GM19467 (cell line): ENCODE results near the gene CDIPT.
"Not testable (repeated sequence)": the region's sequence is repeated elsewhere in the genome, so short reads cannot be mapped to it uniquely, and the experiment has no call there.

Experiments used
- ATAC-seq: cut with Tn5 transposase; IDR thresholded peaks from one replicate; pipeline ENCODE4 v1.9.1; 2021; ENCODE audit warnings: mild to moderate bottlenecking, moderate library complexity; ENCODE audit not compliant: unreplicated experiment

Gene CDIPT, protein sequence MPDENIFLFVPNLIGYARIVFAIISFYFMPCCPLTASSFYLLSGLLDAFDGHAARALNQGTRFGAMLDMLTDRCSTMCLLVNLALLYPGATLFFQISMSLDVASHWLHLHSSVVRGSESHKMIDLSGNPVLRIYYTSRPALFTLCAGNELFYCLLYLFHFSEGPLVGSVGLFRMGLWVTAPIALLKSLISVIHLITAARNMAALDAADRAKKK

DNA sequence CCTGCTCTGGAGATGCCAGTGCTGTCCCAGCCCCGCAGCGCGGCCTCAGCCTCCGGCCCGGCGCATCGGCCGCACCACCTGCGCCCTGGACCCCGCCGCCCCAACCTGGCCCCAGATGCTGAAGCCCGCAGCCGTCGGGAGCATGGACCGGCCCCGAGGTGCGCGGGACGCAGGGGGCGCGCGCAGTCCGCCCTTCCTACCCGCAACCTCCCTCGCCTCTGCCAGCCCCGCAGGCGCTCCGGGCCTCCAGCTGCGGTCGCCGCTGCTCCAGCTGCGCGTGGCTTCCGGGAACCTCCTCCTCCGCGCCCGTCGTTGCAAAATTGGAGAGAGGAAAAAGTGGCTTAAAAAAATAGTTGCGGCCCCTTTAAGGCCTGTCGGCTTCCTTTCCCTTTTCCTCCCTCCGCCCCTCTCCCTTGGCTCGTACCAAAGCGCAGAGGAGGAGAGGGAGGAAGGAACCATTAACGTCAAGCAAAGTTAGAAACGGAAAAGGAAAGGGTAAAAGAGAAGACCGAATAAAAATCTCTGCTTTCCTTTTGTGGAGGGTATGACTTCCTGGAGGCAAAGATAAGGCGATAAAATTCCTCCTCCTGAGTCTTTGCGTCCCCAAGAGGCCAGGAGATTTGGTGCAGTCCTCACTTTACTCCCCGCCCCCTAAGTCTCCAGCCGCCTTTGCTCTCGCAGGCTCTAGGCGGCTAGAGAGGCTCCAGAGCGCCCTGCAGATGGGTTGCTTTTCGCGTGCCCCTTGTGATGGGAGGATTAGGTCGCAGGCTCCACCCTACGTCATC, at the start of gene CDIPT:
Gene CDIPT (minus strand): TSS at position 343 of the 785 bp plus-strand sequence. CDS start 369 bp downstream, outside the sequence.
- peak; percentile 90 for ATAC-seq

DNA sequence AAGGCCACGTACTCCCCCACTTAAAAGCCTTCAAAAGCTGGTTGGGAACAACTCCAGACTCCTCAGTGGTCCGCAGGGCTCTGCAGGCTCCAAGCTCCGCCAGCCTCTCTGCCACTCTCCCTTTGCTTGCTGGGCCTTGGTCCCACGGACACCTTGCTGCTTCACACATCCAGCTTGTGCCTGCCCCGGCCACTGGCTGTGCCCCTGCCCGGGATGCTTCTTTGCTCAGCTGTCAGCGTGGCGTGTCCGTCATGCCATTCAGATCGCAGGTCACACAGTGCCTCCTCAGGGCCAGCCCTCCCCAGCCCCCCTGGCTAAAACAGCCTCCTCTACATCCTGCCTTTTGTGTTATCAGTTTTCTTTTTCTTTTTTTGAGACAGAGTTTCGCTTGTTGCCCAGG, 49.1 kb upstream of the CDIPT start:
- ATAC-seq = no peak

DNA sequence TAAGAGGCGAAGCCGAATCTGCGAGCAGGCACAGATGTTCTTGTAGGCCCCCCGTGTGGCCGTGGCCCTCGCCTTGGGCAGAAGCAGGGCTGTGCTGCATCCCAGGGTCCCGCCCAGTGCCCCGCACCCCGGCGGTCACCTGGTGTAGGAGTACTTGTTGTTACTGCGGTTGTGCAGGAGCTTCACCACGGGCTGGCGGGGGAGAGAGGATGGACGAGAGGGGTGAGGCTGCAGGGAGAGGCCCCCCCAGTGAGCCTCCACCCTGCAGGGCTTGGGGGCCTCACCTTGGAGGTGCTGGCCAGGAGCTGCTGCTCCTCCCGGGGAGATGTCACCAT, 48.6 kb upstream of the CDIPT start:
- no peak for ATAC-seq

DNA sequence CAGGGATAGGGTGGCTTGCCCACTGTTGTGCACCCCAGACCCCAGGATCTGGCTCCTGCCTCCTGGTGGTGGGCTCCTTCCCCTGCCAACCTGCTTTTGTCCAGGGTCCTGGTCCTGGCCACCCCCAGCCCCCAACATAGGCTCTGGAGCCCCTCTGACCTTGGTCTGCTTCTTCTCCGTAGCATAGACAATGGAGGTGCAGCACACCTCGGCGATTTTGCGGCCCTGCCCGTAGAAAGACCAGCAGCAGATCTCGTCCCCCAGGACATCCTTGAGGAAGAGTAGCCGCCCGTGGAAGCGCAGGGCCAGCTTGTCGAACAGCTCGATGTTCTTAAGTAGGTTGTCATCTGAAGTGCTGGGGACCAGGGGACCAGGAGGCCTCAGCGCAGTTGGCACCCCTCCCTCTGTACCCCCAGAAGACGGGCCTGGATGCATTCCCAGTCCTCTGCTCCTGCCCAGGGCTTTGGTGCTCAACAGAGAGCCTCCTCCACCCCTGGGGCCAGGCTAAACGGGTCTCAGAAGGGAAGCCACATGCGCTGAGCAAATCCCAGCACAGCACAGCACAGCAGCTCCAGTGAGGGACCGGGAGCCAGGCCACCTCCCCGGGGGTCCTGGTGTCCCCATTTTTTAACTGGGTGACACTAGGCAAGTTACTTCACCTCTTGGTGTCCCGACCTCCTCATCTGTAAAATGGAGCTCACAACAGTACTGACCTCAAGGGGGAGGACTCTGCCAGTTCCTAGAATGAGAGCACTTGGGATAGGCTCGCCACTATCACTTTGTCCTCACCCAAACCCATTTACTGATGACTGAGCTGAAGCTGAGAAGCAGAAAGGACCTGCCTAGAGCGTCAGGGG, 48.0 kb upstream of the CDIPT start:
- no peak for ATAC-seq

DNA sequence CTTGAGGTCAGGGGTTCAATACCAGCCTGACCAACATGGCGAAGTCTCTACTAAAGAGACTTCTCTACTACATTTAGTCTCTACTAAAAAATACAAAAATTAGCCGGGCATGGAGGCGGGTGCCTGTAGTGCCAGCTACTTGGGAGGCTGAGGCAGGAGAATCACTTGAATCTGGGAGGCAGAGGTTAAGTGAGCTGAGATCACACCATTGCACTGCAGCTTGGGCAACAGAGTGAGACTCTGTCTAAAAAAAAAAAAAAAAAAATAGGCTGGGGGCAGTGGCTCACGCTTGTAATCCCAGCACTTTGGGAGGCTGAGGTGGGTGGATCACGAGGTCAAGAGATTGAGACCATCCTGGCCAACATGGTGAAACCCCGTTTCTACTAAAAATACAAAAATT, 46.8 kb upstream of the CDIPT start:
- ATAC-seq = not testable (repeated sequence)

DNA sequence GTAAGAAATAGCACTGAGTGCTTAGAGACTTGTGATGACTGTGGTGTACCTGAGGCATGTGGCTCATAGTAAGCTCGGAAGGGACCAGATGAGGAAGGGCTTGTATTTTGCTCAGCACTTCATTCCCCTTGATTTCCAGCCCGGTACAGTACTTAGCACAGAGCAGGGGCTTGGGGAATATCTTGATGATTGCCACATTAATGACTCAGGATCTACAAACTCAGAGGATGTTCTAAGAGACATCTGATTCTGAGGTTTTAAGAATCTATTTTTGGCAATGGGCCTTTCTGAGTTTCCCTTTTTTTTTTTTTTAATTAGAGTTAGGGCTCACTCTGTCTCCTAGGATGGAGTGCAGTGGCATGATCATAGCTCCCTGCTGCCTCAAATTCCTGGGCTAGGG, 46.4 kb upstream of the CDIPT start:
- ATAC-seq = no peak

DNA sequence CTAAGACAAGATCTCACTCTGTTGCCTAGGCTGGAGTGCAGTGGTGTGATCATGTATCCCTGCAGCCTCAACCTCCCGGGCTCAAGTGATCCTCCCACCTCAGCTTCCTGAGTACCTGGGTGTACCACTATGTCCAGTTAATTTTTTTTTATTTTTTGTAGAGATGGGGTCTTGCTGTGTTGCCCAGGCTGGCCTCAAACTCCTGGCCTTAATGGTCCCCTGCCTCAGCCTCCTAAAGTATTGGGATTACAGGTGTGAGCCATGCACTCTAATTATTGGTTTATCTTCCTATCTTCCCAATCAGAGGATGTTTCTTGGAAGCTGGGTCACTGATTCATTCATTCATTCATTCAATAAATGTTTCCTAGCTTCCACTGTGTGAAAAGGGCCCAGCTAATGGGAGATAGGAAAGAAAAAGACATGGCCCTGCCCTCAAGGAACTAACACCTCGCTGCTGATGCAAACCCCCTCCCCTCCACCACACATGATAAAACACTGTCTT, 45.7 kb upstream of the CDIPT start:
- no peak for ATAC-seq

DNA sequence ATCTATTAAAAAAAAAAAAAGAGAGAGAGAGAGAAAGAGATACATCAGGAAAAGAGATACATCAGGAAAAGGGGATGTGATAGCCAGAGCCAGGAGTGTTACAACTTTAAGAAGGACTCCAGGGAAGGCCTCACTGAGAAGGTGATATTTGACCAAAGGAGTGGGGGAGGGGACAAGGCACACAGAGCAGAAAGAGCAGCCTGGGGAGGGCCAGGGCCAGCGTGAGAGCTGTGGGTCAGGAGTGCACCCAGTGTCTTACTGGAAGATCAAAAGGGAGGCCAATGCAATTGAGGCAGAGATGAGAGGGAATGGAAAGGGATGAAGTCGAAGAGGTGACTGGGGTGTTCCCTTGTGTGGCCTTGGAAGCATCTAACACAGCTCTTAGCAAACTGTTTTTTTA, 44.9 kb upstream of the CDIPT start:
- ATAC-seq = no peak

DNA sequence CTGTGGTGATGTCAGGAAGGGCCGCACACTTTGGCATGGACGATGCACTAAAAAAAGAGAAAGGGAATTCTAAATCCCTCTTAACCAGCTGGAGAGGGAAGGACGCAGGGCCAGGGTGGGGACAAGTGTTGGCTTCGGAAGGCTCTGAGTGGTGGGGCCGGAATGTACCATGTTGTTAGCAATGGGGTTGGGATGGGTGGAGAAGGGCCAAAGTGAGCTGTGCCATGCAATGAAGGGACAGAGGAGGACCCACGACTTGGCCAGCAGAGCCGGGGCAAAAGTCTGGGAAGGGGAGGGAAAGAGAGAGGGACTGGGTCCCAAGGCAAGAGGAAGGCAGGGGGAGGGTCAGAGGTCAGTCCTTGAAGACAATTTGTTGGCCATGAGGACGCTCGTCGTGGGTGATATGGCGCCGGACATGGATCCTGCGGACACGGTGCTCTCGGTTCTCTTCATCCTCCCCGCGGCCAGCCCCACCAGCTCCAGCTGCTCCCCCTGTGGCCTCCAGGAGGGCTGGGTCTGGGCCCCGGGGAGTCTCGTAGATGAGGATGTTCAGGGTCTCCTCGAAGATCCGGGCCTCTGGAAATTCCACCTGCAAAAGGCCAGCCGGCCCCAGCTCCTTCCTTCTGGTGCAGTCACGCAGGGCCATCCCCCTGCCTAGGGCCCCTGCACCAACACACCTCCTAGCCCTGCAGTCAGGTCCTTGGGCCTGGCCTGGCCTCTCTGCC, 43.7 kb upstream of the CDIPT start:
- ATAC-seq = no peak

DNA sequence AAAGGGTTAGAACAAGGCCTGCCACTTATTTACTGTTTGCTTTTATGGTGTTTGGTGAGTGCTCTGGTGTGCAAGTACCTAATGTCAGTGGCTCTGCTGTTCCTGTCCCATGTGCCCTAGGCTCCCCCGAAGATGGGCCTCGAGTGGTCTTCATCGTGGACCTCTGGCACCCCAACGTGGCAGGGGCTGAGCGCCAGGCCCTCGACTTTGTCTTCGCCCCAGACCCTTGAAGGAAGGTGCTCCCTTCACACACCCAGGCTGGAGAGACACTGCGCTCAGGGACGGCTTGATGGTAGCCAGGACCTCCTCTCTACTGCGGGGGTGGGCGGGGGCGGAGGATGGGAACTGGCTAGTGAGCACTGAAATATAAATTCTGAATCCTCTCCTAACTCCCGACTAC, 42.6 kb upstream of the CDIPT start:
- ATAC-seq = no peak

DNA sequence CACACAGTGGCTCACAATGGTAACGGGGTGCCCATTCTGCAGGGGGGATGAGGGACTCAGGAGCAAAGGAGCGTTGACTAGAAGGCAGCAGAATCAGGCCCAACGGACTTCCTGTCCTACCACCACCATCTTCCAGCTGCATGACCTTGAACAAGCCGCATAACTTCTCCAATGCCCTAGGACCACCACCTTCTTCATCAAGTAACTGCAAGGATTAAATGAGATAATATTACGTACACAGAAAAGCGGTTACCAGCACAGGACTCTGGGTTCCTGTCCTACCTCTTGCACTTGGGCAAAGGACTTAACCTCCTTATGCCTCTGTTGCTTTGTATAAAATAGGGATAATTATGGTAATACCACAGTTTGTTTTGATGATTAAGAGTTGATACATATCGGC, 41.9 kb upstream of the CDIPT start:
- no peak for ATAC-seq

DNA sequence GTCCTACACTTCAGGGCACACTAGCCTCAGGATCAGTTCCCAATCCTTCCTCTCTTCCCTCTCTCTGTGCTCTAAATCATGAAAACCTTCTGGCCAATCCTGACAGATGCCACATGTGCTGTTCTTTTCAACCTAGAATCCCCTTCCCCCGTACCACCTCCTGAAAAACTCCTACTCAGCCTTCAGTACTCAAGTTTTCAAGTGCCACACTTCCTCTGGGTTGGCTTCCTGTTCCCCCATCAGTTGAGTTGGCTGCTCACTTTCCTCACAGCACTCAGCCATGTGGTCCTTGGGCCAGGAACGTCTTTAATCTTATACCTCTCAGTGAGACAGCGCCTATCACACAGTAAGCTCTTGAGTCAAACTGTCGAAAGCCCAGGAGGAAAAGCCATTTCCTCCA, 40.6 kb upstream of the CDIPT start:
- ATAC-seq = no peak

DNA sequence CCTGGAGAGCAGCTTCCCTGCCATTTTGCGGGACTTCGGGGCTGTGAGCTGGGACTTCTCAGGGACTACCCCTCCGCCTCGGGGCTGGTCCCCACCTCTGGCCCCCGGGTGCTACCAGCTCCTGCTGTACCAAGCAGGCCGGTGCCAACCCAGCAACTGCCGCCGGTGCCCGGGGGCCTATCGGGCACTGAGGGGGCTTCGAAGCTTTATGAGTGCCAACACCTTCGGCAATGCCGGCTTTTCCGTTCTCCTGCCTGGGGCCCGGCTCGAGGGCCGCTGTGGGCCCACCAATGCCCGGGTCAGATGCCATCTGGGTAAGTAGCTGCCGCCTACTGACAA, 38.5 kb upstream of the CDIPT start:
- no peak for ATAC-seq

DNA sequence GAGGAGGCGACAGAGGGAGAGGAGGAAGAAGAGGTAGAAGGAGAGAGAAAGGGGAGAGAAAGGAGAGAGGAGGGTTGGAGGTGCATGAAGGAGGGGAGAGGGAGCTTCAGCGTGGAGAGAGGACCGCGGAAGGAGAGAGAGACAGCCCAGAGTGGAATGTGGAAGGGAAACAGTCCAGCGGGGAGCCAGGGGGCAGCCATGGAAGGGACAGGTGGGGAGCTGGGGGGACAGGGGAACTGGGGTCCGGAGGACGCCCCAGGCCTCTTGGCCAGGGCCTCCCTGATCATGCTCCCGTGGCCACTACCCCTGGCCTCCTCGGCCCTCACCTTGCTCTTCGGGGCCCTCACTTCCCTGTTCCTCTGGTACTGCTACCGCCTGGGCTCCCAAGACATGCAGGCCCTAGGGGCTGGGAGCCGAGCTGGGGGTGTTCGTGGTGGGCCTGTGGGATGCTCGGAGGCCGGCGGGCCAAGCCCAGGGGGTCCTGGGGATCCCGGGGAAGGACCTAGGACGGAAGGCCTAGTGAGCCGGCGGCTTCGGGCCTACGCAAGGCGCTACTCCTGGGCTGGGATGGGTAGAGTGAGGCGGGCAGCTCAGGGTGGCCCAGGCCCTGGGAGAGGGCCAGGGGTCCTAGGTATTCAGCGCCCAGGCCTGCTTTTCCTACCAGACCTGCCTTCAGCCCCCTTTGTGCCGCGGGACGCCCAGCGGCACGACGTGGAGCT, 38.0 kb upstream of the CDIPT start:
- no peak for ATAC-seq

DNA sequence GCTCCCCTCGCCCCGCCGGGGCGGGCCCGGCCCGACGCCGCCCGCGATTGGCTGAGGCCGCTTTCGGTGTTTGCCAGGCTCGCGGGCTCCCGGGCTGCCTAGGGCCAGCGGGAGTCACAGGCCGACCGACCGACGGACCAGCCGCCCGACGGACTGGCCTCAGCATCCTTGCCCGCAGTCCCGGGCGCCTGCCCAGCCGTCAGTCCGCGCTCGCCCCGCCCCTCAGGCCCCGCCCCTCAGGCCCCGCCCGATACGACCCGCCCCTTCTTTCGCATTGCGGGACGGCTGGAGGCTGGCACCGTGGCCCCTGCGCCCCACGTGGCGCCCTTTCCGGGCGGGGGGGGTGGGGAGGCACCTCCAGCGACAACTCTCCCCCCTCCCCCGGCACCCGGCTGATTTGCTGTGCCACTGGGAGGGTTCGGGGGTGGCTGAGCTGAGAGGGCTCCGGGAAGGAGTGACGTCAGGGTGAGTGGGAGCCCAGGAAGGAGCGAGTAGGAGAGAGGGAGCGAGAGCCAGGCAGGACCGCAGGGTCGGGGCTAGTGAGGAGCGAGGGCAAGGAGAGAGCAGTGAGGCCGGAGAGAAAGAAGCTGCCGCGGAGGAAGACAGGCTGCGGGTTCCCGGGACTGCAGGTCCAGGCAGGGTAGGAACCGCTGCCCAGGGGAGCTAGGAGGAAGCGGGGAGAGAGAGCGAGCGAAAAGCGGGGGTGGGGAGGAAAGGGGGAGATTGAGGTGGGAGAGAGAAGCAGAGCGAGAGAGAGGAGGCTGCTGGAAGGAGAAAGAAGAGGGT, 37.3 kb upstream of the CDIPT start, which contains the start of gene ASPHD1:
Gene ASPHD1 (plus strand): TSS at position 387 of the 786 bp plus-strand sequence. CDS start 484 bp downstream, outside the sequence.
- ATAC-seq = peak; percentile 47

DNA sequence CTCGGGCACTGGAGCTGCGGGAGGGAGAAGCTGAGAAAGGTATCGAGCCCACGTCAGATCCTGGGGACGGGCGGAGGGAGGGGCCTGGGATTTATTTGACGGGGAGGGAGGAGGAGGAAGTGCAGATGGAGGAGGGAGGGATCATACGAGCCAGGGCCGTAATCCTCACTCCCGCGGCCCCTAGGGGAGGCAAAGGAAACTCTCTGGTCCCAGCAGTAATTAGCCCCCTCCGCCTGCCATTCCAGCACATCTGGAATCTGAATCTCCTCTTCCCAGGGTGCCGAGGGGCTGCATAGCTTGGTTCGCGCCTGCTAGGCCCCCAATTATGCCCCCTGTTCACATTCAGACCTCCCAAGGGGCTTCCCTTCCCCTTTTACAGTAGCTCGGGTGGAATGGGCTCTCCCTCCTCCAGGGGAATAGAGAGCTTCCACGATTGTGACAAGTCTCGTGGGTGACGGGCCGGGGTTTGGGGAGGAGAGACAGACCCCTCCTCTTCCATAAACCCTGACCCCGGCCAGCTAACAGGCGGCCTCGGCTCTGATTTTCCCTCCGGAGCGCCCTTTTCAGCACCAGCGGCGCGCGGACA, 36.6 kb upstream of the CDIPT start, which contains the start of gene SEZ6L2:
Gene SEZ6L2 (minus strand): TSS at position 35 of the 586 bp plus-strand sequence. CDS start 531 bp downstream, outside the sequence.
- ATAC-seq = peak; percentile 34

DNA sequence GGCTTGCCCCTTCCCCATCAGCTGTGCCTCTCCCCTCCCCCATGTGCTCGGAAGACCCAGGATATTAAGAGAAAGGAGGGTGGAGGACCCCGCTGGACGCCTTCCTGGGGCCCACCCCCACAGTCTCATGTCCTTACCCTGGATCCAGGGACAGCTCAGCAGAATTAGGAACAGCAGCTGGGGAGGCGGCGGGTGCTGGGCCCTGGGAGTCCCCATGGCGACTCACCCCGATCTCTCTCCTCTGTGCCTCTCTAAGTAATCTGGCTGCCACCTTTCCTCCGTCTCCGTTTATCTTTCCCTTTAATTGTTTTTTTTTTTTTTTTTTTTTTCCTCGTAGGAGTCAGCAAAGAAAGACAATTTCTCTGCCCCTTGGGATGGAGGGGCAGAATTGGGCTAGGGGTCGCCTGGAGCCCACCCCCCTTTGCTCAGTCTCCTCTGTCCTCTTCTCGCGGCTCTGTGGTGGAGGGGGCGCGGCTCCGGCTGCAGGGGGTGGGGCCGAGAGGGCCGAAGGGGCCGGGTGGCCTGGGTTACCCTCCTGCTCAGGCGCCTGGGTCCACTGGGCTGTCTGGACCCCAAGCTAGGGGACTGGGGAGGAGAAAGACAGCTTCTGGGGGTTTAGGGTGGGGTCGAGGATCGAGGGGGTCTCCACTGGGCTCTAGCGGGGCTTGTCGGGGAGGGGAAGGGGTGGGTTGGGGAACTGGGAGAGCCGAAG, 35.9 kb upstream of the CDIPT start:
- ATAC-seq = no peak

DNA sequence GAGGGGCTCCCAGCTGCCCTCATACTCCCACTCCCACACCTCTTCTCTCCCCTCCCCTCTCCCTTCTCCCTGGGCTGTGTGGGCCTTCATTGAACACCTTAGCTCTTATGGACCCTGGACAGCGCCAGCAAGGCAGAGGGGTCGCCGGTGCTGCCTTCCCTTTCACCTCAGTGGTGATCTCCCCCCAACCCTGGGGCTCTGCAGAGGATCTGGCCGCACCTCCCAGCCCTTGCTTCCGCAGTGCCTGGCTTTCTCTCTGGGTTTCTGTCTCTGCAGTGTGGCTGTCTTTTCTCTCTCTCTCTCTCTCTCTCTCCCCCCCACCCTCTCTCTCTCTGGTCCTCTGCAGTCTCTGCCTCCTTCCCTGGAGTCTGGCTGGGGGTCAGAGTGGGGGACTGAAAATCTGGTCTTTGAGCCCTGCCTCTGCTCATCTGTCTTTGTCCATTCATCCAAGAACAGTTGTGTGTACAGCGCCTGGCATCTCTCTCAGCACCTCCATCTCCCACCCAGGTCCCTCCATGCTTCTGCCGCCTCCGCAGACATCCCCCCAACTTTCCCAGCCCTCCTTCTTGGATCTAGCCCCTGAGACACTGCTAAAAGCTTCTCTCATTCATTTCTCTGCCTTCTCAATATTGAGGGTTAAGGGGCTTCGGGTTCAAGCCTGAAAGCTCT, 35.2 kb upstream of the CDIPT start:
- ATAC-seq = no peak
